ENCODE data around the gene BCAN.
A peak's percentile ranks its signal among the peaks of the same experiment; 100 is the strongest.
"Not testable (repeated sequence)": the region's sequence is repeated elsewhere in the genome, so short reads cannot be mapped to it uniquely, and the experiment has no call there.

The BCAN gene

GRCh38 chr1:156616463-156616862, 25.5 kb upstream of the BCAN start:
- DNase-seq (ENCODE audit: low spot score): no peak

GRCh38 chr1:156618853-156619581, 22.9 kb upstream of the BCAN start, which contains the start of gene HAPLN2:
Gene HAPLN2 (plus strand): TSS chr1:156619415. CDS start chr1:156623491, 4,076 bp downstream.
- DNase-seq (ENCODE audit: low spot score): no peak

- no peak for DNase-seq (ENCODE audit: low spot score)
Measured at GRCh38 chr1:156619582-156619955, 22.3 kb upstream of the BCAN start.

- DNase-seq (ENCODE audit: low spot score): no peak
Measured at GRCh38 chr1:156622581-156623297, 19.2 kb upstream of the BCAN start.

- no peak for DNase-seq (ENCODE audit: low spot score)
Measured at GRCh38 chr1:156623946-156624813, 17.7 kb upstream of the BCAN start.

- no peak for DNase-seq (ENCODE audit: low spot score)
Measured at GRCh38 chr1:156624814-156625435, 17.0 kb upstream of the BCAN start.

- DNase-seq (ENCODE audit: low spot score): peak; percentile 57
Measured at GRCh38 chr1:156625436-156626078, 16.4 kb upstream of the BCAN start.

- DNase-seq (ENCODE audit: low spot score): no peak
Measured at GRCh38 chr1:156626079-156626438, 15.9 kb upstream of the BCAN start.

- peak; percentile 65 for DNase-seq (ENCODE audit: low spot score)
Measured at GRCh38 chr1:156627313-156627880, 14.5 kb upstream of the BCAN start.

- no peak for DNase-seq (ENCODE audit: low spot score)
Measured at GRCh38 chr1:156629823-156630449, 12.0 kb upstream of the BCAN start.

- DNase-seq (ENCODE audit: low spot score): not testable (repeated sequence)
Measured at GRCh38 chr1:156631152-156631551, 10.8 kb upstream of the BCAN start.

GRCh38 chr1:156632355-156632754, 9.6 kb upstream of the BCAN start:
- no peak for DNase-seq (ENCODE audit: low spot score)

- no peak for DNase-seq (ENCODE audit: low spot score)
Measured at GRCh38 chr1:156638189-156638985, 3.5 kb upstream of the BCAN start.

- no peak for DNase-seq (ENCODE audit: low spot score)
Measured at GRCh38 chr1:156639601-156640101, 2.3 kb upstream of the BCAN start.

GRCh38 chr1:156640842-156641706, 843 bp upstream of the BCAN start:
- DNase-seq (ENCODE audit: low spot score): no peak

- DNase-seq (ENCODE audit: low spot score): no peak
Measured at GRCh38 chr1:156642265-156643048, 540 bp downstream of the BCAN start.

GRCh38 chr1:156643049-156643777, 1.3 kb downstream of the BCAN start:
- no peak for DNase-seq (ENCODE audit: low spot score)
